HEK293 (cell line): Measurements from ENCODE around the gene DYNLT1.
"Not testable (repeated sequence)": the region's sequence is repeated elsewhere in the genome, so short reads cannot be mapped to it uniquely, and the experiment has no call there.

ENCODE experiments used
- CTCF ChIA-PET: fragments of 350-600 bp; formaldehyde crosslinking; extraction: SDS; loops from one replicate; lab custom pipeline; 2021; ENCODE audit warnings: antibody characterized with exemption; lab: Yijun Ruan, JAX
- POLR2A ChIA-PET: fragments of 300-600 bp; formaldehyde crosslinking; extraction: SDS; loops from one replicate; lab custom pipeline; 2020; ENCODE audit warnings: antibody characterized with exemption, inconsistent platforms; lab: Yijun Ruan, JAX
- H3K27ac ChIP-seq: fragments of 200-500 bp; sonication (Bioruptor generic); 2 replicates; pipeline ENCODE4 v1.5.1; 2014; ENCODE audit warnings: low read depth, low read length, control low read depth, inconsistent platforms; ENCODE audit errors: extremely low read depth
- H3K36me3 ChIP-seq, 2 experiments: fragments of 200-500 bp in 1 of 2; sonication (Bioruptor generic) in 1 of 2; 1 replicate in 1 of 2; 2 replicates in 1 of 2; pipeline ENCODE4 v1.5.1; 2014 to 2017; ENCODE audit warnings: inconsistent platforms in 2 of 2, low read length in 2 of 2; ENCODE audit not compliant: control insufficient read depth in 2 of 2, insufficient read depth in 1 of 2
- H3K4me1 ChIP-seq: fragments of 200-500 bp; sonication (Bioruptor generic); 2 replicates; pipeline ENCODE4 v1.5.1; 2014; ENCODE audit warnings: mild to moderate bottlenecking, low read length, inconsistent platforms; ENCODE audit not compliant: control insufficient read depth, insufficient read depth
- H3K4me3 ChIP-seq: 2 replicates; pipeline ENCODE4 v1.5.1; 2011; ENCODE audit warnings: low read depth, mild to moderate bottlenecking, control low read depth, low read length, moderate library complexity
- H3K9me3 ChIP-seq: fragments of 200-500 bp; sonication (Bioruptor generic); 2 replicates; pipeline ENCODE4 v1.5.1; 2014; ENCODE audit warnings: low read depth, low read length, inconsistent platforms; ENCODE audit not compliant: control insufficient read depth, insufficient read depth
- FEZF1 ChIP-seq: fragments of 450-650 bp; formaldehyde crosslinking; IDR thresholded peaks from 2 replicates; pipeline ENCODE4 v1.5.1; 2016; ENCODE audit warnings: missing biosample characterization, missing genetic modification characterization
- SALL2 ChIP-seq: fragments of 450-650 bp; formaldehyde crosslinking; IDR thresholded peaks from 2 replicates; pipeline ENCODE4 v1.5.0; 2017; ENCODE audit warnings: missing biosample characterization, mild to moderate bottlenecking, missing genetic modification characterization, borderline replicate concordance
- SP7 ChIP-seq: fragments of 450-650 bp; formaldehyde crosslinking; IDR thresholded peaks from 2 replicates; pipeline ENCODE4 v1.5.1; 2016; ENCODE audit warnings: missing biosample characterization, missing genetic modification characterization
- ZEB2 ChIP-seq: fragments of 450-650 bp; formaldehyde crosslinking; IDR thresholded peaks from 2 replicates; pipeline ENCODE4 v1.5.1; 2016; ENCODE audit warnings: missing biosample characterization, missing genetic modification characterization
- ZNF366 ChIP-seq: fragments of 450-650 bp; formaldehyde crosslinking; conservative IDR thresholded peaks from 2 replicates; pipeline ENCODE4 v1.5.1; 2016; ENCODE audit warnings: missing biosample characterization, missing genetic modification characterization
- ZNF423 ChIP-seq: fragments of 450-650 bp; formaldehyde crosslinking; IDR thresholded peaks from 2 replicates; pipeline ENCODE4 v1.5.1; 2016; ENCODE audit warnings: missing biosample characterization, missing genetic modification characterization
- ZNF707 ChIP-seq: fragments of 450-650 bp; formaldehyde crosslinking; IDR thresholded peaks from 2 replicates; pipeline ENCODE4 v1.5.1; 2016; ENCODE audit warnings: missing biosample characterization, missing genetic modification characterization
- TF ChIP-seq, protein P1 (sequence below): fragments of 450-650 bp; formaldehyde crosslinking; IDR thresholded peaks from 2 replicates; pipeline ENCODE4 v1.5.1; 2017; ENCODE audit warnings: missing biosample characterization, missing genetic modification characterization
- TF ChIP-seq, protein P2 (sequence below): fragments of 450-650 bp; formaldehyde crosslinking; IDR thresholded peaks from 2 replicates; pipeline ENCODE4 v1.5.1; 2017; ENCODE audit warnings: missing biosample characterization, missing genetic modification characterization
- TF ChIP-seq, protein P3 (sequence below): fragments of 450-650 bp; formaldehyde crosslinking; IDR thresholded peaks from 2 replicates; pipeline ENCODE4 v1.5.1; 2016; ENCODE audit warnings: missing biosample characterization, missing genetic modification characterization

Gene DYNLT1

DNA sequence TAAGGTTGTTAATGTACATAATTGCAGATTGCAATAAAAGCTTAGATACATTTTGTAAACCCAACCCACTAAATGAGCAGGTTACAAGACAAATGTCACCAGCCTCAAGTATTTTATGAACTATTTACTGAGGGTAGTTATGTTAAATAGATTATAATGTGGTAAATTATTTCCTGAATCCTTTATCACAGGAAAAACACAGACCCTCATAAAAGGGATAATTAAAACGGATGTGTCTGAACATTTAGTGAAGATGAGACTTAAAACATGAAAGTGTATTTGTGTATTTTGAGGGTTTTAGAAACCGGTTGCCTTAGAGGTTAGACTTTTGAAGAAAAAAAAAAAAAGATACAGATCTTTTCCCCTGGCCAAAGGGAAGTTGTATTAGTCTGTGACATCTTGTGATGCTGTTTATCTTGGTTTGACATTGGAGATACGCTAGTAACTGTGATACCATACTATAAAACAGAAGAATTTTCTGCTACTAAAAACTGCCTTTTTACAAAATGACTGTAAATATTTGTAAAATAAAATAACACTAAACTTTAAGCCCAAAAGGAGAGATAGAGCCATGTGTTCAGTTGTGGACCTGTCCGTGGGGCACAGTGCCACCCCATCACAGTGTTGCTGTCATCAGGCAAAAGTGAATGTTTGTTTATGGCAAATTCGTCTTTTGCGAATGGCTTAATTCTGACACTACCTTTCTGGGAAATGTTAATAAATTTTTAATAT is 9.7 kb downstream of the DYNLT1 start (continued):
- TF ChIP-seq, protein P1, sequence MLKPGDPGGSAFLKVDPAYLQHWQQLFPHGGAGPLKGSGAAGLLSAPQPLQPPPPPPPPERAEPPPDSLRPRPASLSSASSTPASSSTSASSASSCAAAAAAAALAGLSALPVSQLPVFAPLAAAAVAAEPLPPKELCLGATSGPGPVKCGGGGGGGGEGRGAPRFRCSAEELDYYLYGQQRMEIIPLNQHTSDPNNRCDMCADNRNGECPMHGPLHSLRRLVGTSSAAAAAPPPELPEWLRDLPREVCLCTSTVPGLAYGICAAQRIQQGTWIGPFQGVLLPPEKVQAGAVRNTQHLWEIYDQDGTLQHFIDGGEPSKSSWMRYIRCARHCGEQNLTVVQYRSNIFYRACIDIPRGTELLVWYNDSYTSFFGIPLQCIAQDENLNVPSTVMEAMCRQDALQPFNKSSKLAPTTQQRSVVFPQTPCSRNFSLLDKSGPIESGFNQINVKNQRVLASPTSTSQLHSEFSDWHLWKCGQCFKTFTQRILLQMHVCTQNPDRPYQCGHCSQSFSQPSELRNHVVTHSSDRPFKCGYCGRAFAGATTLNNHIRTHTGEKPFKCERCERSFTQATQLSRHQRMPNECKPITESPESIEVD (tag by site-specific recombination), result peak; percentile 61; the same call in 1 of the 2 replicates
- no peak for TF ChIP-seq SALL2 (tag by site-specific recombination)
- TF ChIP-seq FEZF1 (tag by site-specific recombination), result peak; percentile 22; the same call in 1 of the 2 replicates
- TF ChIP-seq ZEB2 (tag by site-specific recombination), result no peak
- TF ChIP-seq ZNF707 (tag by site-specific recombination), result no peak
- TF ChIP-seq, protein P2, sequence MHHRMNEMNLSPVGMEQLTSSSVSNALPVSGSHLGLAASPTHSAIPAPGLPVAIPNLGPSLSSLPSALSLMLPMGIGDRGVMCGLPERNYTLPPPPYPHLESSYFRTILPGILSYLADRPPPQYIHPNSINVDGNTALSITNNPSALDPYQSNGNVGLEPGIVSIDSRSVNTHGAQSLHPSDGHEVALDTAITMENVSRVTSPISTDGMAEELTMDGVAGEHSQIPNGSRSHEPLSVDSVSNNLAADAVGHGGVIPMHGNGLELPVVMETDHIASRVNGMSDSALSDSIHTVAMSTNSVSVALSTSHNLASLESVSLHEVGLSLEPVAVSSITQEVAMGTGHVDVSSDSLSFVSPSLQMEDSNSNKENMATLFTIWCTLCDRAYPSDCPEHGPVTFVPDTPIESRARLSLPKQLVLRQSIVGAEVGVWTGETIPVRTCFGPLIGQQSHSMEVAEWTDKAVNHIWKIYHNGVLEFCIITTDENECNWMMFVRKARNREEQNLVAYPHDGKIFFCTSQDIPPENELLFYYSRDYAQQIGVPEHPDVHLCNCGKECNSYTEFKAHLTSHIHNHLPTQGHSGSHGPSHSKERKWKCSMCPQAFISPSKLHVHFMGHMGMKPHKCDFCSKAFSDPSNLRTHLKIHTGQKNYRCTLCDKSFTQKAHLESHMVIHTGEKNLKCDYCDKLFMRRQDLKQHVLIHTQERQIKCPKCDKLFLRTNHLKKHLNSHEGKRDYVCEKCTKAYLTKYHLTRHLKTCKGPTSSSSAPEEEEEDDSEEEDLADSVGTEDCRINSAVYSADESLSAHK, result peak; percentile 31; the same call in 1 of the 2 replicates
- no peak for TF ChIP-seq ZNF366 (tag by site-specific recombination)
- TF ChIP-seq, all 188 proteins: peak for 5

DNA sequence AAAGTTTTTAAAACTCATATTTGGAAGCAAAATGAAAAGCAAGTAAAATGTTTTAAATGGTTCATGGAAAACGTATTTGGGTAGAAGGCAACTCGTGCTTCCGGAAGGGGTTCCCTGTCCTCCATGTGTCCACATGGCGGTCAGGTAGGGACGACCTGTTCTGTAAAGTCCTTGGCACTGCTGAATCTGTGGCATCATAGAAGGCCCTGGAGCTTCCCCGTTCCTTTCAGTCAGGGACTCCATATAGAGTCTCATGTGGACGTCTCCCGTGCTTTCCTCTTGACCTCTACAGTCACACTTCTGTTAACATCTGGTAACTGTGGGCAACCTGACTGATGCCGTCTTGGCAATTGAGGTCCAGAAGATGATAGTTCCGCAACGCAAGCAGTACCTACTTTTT is 11.4 kb downstream of the DYNLT1 start:
- POLR2A ChIA-PET, result interaction anchor here (1.1 to 2.2 kb wide), 2 partner anchors 11 to 13 kb away, joined by 4 to 7 read pairs; partner anchors contain the start of gene DYNLT1
- Histone ChIP-seq H3K4me3 (no peak overlapping the region), H3K27ac (no peak overlapping the region), H3K36me3 (peaks cover 10 to 74% of the 10 kb centered on the region in 2 experiments), H3K9me3 (no peaks in the 10 kb centered on the region), H3K4me1 (no peaks in the 10 kb centered on the region)
- CTCF ChIA-PET, result interaction anchor here (1.3 to 1.4 kb wide), 2 partner anchors 58 to 412 kb away, joined by 3 to 7 read pairs; no protein-coding TSS in a partner anchor
- TF ChIP-seq, protein P3, sequence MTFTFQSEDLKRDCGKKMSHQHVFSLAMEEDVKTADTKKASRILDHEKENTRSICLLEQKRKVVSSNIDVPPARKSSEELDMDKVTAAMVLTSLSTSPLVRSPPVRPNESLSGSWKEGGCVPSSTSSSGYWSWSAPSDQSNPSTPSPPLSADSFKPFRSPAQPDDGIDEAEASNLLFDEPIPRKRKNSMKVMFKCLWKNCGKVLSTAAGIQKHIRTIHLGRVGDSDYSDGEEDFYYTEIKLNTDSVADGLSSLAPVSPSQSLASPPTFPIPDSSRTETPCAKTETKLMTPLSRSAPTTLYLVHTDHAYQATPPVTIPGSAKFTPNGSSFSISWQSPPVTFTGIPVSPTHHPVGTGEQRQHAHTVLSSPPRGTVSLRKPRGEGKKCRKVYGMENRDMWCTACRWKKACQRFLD (tag by site-specific recombination), result no peak

DNA sequence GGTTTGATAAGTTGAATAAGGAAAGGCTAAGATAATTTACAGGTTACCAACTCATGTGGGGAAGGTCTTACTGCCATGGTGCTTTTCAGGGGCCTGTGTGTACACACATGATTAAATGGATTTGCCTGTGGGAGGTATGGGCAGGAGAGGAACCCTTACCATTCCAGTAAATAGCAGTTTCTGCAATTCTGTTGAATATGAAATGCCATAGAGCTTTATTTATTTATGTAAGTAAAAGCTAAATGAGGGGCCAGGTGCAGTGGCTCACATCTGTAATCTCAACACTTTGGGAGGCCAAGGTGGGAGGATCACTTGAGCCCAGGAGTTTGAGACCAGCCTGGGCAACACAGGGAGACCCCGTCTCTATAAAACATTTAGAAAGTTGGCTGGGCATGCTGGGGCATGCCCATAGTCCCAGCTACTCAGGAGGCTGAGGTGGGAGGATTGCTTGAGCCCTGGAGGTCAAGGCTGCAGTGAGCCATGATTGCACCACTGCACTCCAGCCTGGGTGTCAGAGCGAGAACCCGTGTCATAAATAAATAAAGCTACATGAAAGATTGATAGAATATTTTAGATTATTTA is 11.9 kb downstream of the DYNLT1 start:
- Histone ChIP-seq H3K27ac (peak overlapping the region; percentile 29; the same call in 1 of the 2 replicates), H3K36me3 (peaks cover 10 to 77% of the 10 kb centered on the region in 2 experiments)
- ChIA-PET CTCF (interaction anchor here (1.3 to 1.4 kb wide), 2 partner anchors 59 to 411 kb away, joined by 3 to 7 read pairs; no protein-coding TSS in a partner anchor), POLR2A (interaction anchor here (1.1 to 2.2 kb wide), 2 partner anchors 12 to 14 kb away, joined by 4 to 7 read pairs; partner anchors contain the start of gene DYNLT1)
- H3K4me1 ChIP-seq, H3K4me3 ChIP-seq, H3K9me3 ChIP-seq: not testable (repeated sequence)

DNA sequence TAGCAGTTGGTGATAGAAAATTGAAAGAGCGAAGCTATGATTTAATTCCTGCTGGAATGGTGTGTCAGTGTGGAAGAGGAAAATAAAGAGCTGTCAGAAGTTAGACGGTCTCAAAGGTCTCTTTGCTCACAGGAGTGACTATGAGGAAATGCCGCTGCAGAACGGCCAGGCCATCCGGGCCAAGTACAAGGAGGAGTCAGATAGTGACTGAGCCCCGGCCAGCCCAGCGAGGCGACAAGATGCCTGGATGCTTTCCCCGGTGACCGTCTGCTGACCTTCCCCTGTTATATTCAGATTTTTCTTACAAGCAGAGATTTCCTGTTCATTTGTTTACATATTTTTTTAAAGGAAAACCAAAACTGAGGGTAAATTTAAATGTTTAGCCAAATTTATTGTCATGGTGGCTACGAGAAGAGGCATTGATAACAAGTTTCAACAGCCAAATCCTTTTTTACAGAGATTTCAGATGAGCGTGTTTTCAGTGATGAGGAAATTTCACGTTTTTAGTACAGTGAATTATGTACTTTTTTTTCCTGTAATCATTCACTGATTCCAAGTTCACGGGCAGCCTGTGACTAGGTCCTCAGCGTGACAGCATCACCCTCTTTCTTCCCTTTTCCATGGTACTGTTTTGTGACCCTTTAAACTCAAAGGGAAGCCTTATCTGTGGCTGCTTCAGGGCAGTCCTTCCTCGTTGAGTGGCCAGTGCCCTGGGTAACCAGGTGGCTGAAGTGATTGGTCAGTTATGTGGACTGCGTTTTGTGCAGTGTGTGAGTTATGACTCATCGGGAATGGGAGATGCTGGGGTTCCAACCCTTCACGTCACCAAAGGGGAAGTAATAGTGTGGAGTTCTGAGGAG is 12.6 kb downstream of the DYNLT1 start:
- ChIA-PET CTCF (interaction anchor here (1.3 to 1.4 kb wide), 3 partner anchors 59 to 411 kb away, joined by 3 to 7 read pairs (median 4); no protein-coding TSS in a partner anchor), POLR2A (interaction anchor here (1.1 to 2.2 kb wide), 2 partner anchors 12 to 14 kb away, joined by 4 to 7 read pairs; partner anchors contain the start of gene DYNLT1)
- no peaks in the 10 kb centered on the region for H3K4me1 ChIP-seq
- TF ChIP-seq ZNF423 (tag by site-specific recombination), result no peak
- 0 out of 2 replicates have a peak, but pooled peaks have one; percentile 40 for TF ChIP-seq SP7 (tag by site-specific recombination)
- peaks cover 12 to 77% of the 10 kb centered on the region in 2 experiments for H3K36me3 ChIP-seq
- no peak overlapping the region for H3K4me3 ChIP-seq
- no peaks in the 10 kb centered on the region for H3K9me3 ChIP-seq
- H3K27ac ChIP-seq, result no peak overlapping the region
